ENCODE results near the gene RBM43.

RBM43 gene

GRCh38 chr2:151278487-151278886 is 16.8 kb upstream of the RBM43 start:
- Histone ChIP-seq H2BK12ac (ENCODE audit: low read length) (no peak overlapping the region), H3K18ac (ENCODE audit: low read length) (no peak overlapping the region), H3K27me3 (ENCODE audit: insufficient read depth, low read length) (no peaks in the 10 kb centered on the region), H4K91ac (ENCODE audit: low read depth, low read length) (no peak overlapping the region), H3K79me2 (ENCODE audit: control insufficient read depth, insufficient read depth, low read length, poor library complexity) (no peaks in the 10 kb centered on the region), H3K36me3 (ENCODE audit: control insufficient read depth in 1 of 2, insufficient read depth in 2 of 2, low read length in 2 of 2) (no peaks in the 10 kb centered on the region), H3K14ac (ENCODE audit: low read length) (no peak overlapping the region), H3K9me3 (ENCODE audit: insufficient read depth, low read depth, low read length) (no peaks in the 10 kb centered on the region), H3K9ac (ENCODE audit: low read length) (no peak overlapping the region), H3K4me3 (ENCODE audit: low read depth, low read length) (no peak overlapping the region), H2AK5ac (ENCODE audit: low read length) (no peak overlapping the region), H3K27ac (ENCODE audit: low read depth, low read length) (no peak overlapping the region), H3K4me2 (ENCODE audit: low read length) (no peak overlapping the region), H2BK120ac (ENCODE audit: insufficient read depth, low read length, poor library complexity) (no peak overlapping the region), H2BK5ac (ENCODE audit: low read depth, low read length, poor library complexity) (no peak overlapping the region), H3K4ac (ENCODE audit: low read depth, low read length) (no peak overlapping the region), H2AFZ (ENCODE audit: insufficient read depth, low read length, poor library complexity) (no peak overlapping the region), H3K23ac (ENCODE audit: low read length) (no peak overlapping the region), H4K8ac (ENCODE audit: low read depth, low read length) (no peak overlapping the region), H3K4me1 (ENCODE audit: control insufficient read depth in 1 of 2, insufficient read depth in 2 of 2, low read length in 2 of 2) (no peaks in the 10 kb centered on the region), H3K79me1 (ENCODE audit: low read length) (no peaks in the 10 kb centered on the region), H4K12ac (ENCODE audit: low read depth, low read length) (no peak overlapping the region)
- DNase-seq: no peak
- no CpG with 5 or more reads among the region's 2 CpGs for WGBS (ENCODE audit: extremely low coverage, insufficient coverage, insufficient read length)

- no CpG with 5 or more reads among the region's 1 CpG for WGBS (ENCODE audit: extremely low coverage, insufficient coverage, insufficient read length)
- Histone ChIP-seq H3K4me1 (ENCODE audit: control insufficient read depth in 1 of 2, insufficient read depth in 2 of 2, low read length in 2 of 2) (no peaks in the 10 kb centered on the region), H3K4ac (ENCODE audit: low read depth, low read length) (no peak overlapping the region), H3K9me3 (ENCODE audit: insufficient read depth, low read depth, low read length) (no peaks in the 10 kb centered on the region), H2BK12ac (ENCODE audit: low read length) (no peak overlapping the region), H4K12ac (ENCODE audit: low read depth, low read length) (no peak overlapping the region), H3K23ac (ENCODE audit: low read length) (no peak overlapping the region), H3K79me1 (ENCODE audit: low read length) (no peaks in the 10 kb centered on the region), H3K14ac (ENCODE audit: low read length) (no peak overlapping the region), H2BK5ac (ENCODE audit: low read depth, low read length, poor library complexity) (no peak overlapping the region), H3K18ac (ENCODE audit: low read length) (no peak overlapping the region), H3K9ac (ENCODE audit: low read length) (no peak overlapping the region), H2BK120ac (ENCODE audit: insufficient read depth, low read length, poor library complexity) (no peak overlapping the region), H4K91ac (ENCODE audit: low read depth, low read length) (no peak overlapping the region), H3K4me3 (ENCODE audit: low read depth, low read length) (no peak overlapping the region), H3K27me3 (ENCODE audit: insufficient read depth, low read length) (no peaks in the 10 kb centered on the region), H2AFZ (ENCODE audit: insufficient read depth, low read length, poor library complexity) (no peak overlapping the region), H3K27ac (ENCODE audit: low read depth, low read length) (no peak overlapping the region), H4K8ac (ENCODE audit: low read depth, low read length) (no peak overlapping the region), H3K79me2 (ENCODE audit: control insufficient read depth, insufficient read depth, low read length, poor library complexity) (no peaks in the 10 kb centered on the region), H2AK5ac (ENCODE audit: low read length) (no peak overlapping the region), H3K4me2 (ENCODE audit: low read length) (no peak overlapping the region), H3K36me3 (ENCODE audit: control insufficient read depth in 1 of 2, insufficient read depth in 2 of 2, low read length in 2 of 2) (no peaks in the 10 kb centered on the region)
- DNase-seq: no peak
Observed at GRCh38 chr2:151277067-151277466, 15.4 kb upstream of the RBM43 start.

GRCh38 chr2:151275291-151275690 is 13.6 kb upstream of the RBM43 start:
- no CpG with 5 or more reads among the region's 7 CpGs for WGBS (ENCODE audit: extremely low coverage, insufficient coverage, insufficient read length)
- Histone ChIP-seq H2BK120ac (ENCODE audit: insufficient read depth, low read length, poor library complexity) (no peak overlapping the region), H3K4ac (ENCODE audit: low read depth, low read length) (no peak overlapping the region), H3K9me3 (ENCODE audit: insufficient read depth, low read depth, low read length) (no peaks in the 10 kb centered on the region), H3K18ac (ENCODE audit: low read length) (no peak overlapping the region), H3K9ac (ENCODE audit: low read length) (no peak overlapping the region), H2AK5ac (ENCODE audit: low read length) (no peak overlapping the region), H3K79me1 (ENCODE audit: low read length) (no peaks in the 10 kb centered on the region), H2AFZ (ENCODE audit: insufficient read depth, low read length, poor library complexity) (no peak overlapping the region), H2BK5ac (ENCODE audit: low read depth, low read length, poor library complexity) (no peak overlapping the region), H3K79me2 (ENCODE audit: control insufficient read depth, insufficient read depth, low read length, poor library complexity) (no peaks in the 10 kb centered on the region), H3K4me3 (ENCODE audit: low read depth, low read length) (no peak overlapping the region), H3K27ac (ENCODE audit: low read depth, low read length) (no peak overlapping the region), H4K12ac (ENCODE audit: low read depth, low read length) (no peak overlapping the region), H3K4me2 (ENCODE audit: low read length) (no peak overlapping the region), H3K23ac (ENCODE audit: low read length) (no peak overlapping the region), H3K27me3 (ENCODE audit: insufficient read depth, low read length) (no peaks in the 10 kb centered on the region), H3K4me1 (ENCODE audit: control insufficient read depth in 1 of 2, insufficient read depth in 2 of 2, low read length in 2 of 2) (no peaks in the 10 kb centered on the region), H3K36me3 (ENCODE audit: control insufficient read depth in 1 of 2, insufficient read depth in 2 of 2, low read length in 2 of 2) (no peaks in the 10 kb centered on the region), H2BK12ac (ENCODE audit: low read length) (no peak overlapping the region), H4K8ac (ENCODE audit: low read depth, low read length) (no peak overlapping the region), H4K91ac (ENCODE audit: low read depth, low read length) (no peak overlapping the region), H3K14ac (ENCODE audit: low read length) (no peak overlapping the region)
- DNase-seq: no peak

- Histone ChIP-seq H3K4ac (ENCODE audit: low read depth, low read length) (no peak overlapping the region), H3K9me3 (ENCODE audit: insufficient read depth, low read depth, low read length) (no peaks in the 10 kb centered on the region), H3K27ac (ENCODE audit: low read depth, low read length) (no peak overlapping the region), H3K79me2 (ENCODE audit: control insufficient read depth, insufficient read depth, low read length, poor library complexity) (no peaks in the 10 kb centered on the region), H4K12ac (ENCODE audit: low read depth, low read length) (no peak overlapping the region), H2BK5ac (ENCODE audit: low read depth, low read length, poor library complexity) (no peak overlapping the region), H4K8ac (ENCODE audit: low read depth, low read length) (no peak overlapping the region), H2AK5ac (ENCODE audit: low read length) (no peak overlapping the region), H3K14ac (ENCODE audit: low read length) (no peak overlapping the region), H3K36me3 (ENCODE audit: control insufficient read depth in 1 of 2, insufficient read depth in 2 of 2, low read length in 2 of 2) (no peaks in the 10 kb centered on the region), H3K27me3 (ENCODE audit: insufficient read depth, low read length) (no peaks in the 10 kb centered on the region), H3K4me3 (ENCODE audit: low read depth, low read length) (no peak overlapping the region), H3K4me2 (ENCODE audit: low read length) (no peak overlapping the region), H2AFZ (ENCODE audit: insufficient read depth, low read length, poor library complexity) (no peak overlapping the region), H3K4me1 (ENCODE audit: control insufficient read depth in 1 of 2, insufficient read depth in 2 of 2, low read length in 2 of 2) (no peaks in the 10 kb centered on the region), H3K79me1 (ENCODE audit: low read length) (no peaks in the 10 kb centered on the region), H3K9ac (ENCODE audit: low read length) (no peak overlapping the region), H4K91ac (ENCODE audit: low read depth, low read length) (no peak overlapping the region), H3K18ac (ENCODE audit: low read length) (no peak overlapping the region), H2BK120ac (ENCODE audit: insufficient read depth, low read length, poor library complexity) (no peak overlapping the region), H2BK12ac (ENCODE audit: low read length) (no peak overlapping the region), H3K23ac (ENCODE audit: low read length) (no peak overlapping the region)
- no peak for DNase-seq
Observed at GRCh38 chr2:151271824-151272223, 10.2 kb upstream of the RBM43 start.

All from trophoblast cell (in vitro differentiated cells and primary cell).